ENCODE data around the gene ADAMTS17.

Gene ADAMTS17

DNA sequence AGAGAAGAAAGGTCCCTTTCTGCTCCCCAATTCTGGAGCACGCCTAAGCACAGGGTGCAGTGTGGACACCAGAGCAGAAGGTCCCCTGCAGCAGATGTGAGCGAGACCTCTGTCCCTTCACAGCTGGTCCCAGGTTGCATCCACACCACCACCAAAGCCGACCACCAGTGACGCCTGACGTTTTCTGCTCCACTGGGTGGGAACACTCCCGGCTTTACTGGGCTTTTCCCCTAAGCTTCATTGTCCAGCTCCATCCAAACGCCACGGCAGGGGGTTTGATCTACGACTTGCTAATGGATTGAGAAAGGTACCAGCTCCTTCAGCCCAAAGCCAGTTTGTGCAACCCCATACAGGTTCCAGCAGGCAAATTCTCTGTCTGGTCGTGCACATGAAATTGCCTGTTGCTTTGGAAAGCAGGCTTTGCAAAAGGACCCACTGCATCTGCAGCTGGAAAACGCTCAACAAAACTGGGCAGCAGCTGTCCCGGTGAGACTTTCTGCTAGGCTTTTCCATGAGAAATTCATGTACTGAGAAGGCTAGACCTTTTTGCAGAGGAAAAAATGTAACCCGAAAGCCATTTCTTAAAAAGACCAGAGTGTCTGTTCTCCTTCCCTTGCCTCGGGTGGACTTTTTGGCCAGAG, 31.1 kb downstream of the ADAMTS17 start:
- in situ Hi-C loops (cut with HindIII; ENCODE audit: low sequenced_read_pairs), result no loop called here

DNA sequence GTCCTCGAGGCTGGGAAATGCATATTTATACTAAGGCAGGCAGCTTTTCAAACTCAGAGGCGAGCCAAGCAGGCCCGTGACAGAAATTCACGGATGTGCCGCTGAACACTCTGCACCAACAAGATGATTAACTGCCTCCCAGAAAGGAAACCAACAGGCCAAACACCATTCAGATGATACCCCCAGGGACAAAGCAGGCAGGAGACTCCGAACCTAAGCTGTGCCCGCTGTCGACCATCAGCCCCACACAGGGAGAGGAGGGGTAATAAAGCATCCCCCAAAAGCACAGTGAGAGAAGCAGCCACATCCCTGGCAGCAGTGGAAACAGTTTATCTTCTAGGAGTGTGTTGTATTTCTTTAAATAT, 31.8 kb downstream of the ADAMTS17 start:
- in situ Hi-C loops (cut with HindIII; ENCODE audit: low sequenced_read_pairs), result no loop called here

DNA sequence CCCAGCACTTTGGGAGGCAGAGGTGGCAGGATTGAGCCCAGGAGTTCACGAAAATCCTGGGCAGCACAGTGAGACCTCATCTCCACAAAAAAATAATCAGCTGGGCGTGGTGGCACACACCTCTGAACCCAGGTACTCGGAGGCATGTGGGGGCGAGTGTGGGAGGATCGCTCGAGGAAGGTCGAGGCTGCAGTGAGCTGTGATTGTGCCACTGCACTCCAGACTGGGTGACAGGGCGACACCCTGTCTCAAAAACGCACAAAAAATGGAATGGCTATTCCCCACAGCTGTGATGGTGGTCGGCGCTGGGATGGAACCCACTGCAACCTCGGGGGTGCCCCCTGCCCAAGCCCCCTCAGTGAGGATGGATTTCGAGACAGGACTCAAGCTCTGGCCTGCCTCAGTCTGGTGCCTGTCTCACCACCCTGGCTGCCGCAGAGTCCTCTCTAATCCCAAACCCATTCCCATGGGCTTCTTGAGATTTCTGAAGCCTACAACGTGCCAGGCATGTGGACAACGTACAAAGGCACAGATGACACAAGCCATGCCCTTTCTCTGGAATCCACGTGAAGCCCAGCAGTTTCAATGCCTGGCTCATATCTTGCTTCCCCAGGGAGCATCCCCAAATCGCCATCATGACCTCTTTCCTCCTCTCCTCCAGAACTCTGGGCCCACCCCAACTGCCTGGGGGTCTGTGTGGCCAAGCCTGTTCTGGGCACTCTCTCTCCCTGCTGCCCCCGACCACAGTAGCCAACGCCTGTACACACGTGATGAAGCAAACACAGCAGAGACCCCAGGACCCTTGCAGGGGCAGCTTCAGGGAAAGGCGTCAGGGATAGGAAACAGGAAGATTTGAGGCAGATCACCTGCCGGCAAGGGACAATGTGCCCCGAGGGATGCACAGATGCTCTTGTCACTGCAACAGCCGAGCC, 32.4 kb downstream of the ADAMTS17 start:
- in situ Hi-C loops (cut with HindIII; ENCODE audit: low sequenced_read_pairs), result no loop called here

DNA sequence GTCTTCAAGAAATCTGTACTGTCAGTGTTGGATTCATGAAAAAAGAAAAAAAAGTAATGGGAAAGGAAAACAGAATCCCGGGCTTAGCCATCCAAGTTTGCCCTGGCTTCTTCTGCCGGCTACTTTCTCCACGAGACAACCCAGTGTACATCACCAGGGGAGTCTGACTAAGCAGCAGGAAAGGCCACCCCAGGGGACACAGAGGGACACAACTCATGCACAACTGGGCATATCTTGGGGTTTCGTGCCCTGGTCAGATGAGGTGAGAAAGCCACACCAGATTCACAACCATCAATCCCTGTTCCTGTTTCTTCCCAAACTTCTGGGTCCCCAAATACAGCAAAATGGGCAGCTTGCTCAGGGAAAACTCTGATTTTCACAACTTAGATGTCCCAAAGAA, 33.2 kb downstream of the ADAMTS17 start:
- in situ Hi-C loops (cut with HindIII; ENCODE audit: low sequenced_read_pairs), result no loop called here

DNA sequence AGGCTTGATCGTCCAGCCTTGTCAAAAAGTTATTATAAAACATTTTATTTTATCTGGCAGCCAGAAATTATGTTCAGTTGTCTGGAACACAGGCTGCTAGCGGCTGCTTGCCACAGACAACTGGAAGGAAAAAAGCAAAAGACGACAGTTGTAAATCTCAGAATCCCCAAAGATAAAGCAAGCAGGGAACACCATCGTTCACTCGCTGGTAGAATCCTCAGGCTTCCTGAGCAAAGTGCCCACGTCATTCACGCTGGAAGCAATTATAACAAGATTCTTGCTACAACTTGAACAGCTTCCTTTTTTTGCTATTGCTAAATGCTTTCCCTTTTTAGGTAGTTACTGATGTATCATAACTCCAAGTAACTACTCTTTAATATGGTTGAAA, 33.6 kb downstream of the ADAMTS17 start:
- in situ Hi-C loops (cut with HindIII; ENCODE audit: low sequenced_read_pairs), result no loop called here

DNA sequence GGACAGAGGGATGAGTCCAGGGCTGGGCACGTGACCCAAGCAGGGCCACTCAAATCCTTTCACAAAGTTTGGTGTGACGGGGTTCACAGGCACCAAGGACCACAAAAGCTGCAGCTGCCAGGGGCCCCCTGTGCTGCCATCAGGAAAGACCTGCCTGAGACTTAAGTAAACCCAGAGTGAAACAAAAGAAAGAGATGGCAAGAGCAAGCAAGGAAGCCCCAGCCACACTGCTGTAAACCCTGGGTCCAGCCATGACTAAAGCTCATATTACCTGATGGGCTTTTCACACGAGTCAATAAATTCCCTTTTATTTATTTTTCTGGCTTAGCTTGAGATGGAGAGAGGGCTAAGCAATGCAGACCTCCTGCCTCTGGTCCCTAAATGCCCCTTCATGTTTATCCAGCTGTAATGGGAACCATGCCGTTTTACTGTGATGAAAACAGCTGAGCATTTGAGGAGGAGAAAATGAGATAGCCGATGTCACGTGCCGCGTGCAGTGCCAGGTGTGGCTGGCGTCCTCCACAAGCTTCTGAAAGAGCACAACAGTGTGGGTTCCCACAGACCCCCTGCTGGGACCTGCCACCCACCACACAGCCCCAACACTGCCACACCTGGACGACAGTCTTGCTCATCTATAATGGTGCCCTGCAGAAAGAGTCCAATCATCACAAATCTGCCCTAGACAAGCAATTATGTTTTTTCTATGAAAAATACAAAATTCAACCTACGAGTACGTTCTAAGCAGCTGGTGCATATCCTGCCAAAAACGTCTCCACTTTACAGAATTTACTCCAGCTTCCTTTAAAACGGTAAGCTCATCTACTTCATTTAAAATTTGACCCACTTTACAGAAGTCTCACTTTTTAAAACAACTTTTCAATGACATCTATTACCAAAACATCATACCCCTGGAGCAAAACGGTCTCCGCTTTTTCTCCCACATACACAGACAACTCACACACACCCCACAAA, 34.2 kb downstream of the ADAMTS17 start:
- in situ Hi-C loops (cut with HindIII; ENCODE audit: low sequenced_read_pairs), result no loop called here

DNA sequence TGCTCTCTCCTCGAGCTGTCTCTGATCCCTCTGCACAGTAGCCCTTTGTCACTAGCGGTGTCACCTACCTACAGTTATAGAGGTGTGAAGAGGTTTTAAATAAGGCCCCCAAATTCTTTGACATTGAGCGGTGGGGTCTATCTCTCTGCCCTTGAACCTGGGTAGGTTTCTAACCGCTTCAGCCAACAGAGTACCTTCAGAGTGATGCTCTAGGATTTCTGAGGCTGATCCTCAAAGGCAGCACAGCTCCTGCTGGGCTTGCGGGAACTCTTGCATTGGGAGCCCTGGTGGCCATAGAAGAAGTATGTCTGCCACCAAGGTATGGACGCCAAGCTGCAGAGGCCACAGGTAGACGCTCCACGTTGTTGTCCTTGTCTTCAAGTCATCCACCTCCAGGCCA, 35.7 kb downstream of the ADAMTS17 start:
- in situ Hi-C loops (cut with HindIII; ENCODE audit: low sequenced_read_pairs), result no loop called here

DNA sequence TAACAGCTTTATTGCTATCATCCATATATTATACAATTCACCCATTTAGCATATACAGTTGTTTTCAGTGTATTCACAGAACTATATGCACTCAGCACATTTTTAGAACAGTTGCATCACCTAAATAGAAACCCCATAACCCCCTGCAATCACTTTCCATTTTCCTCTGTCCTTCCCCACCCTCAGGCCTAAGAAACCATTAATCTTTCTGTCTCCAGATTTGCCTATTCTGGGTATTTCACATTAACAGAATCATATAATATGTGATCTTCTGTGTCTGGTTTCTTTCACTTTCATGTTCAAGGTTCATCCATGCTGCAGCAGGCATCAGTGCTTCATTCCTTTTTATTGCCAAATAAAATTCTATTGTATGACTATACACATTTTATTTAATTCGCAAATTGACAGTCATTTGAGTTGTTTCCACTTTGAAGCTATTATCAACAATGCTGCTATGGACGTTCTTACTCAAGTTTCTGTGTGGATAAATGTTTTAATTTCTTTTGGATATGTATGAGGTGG, 39.8 kb downstream of the ADAMTS17 start:
- in situ Hi-C loops (cut with HindIII; ENCODE audit: low sequenced_read_pairs), result no loop called here

DNA sequence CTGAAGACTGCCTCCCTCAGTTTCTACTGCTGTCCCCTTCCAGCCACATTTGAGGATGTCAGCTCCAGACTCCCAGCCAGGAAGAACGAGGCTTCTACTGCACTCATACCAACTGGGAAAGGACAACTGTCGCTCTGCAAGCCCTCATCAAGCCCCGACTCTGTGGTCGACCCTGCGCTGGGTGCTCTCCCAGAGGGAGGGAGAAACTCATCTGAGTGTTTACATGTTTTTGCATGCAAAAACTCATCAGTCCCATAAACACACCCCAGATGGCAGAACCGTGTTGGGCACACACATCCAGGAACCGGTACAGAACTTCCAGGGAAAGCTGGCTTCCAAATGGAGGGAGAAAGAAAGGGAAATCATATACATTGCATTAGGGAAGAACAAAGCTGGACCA, 43.5 kb downstream of the ADAMTS17 start:
- in situ Hi-C loops (cut with HindIII; ENCODE audit: low sequenced_read_pairs), result no loop called here

DNA sequence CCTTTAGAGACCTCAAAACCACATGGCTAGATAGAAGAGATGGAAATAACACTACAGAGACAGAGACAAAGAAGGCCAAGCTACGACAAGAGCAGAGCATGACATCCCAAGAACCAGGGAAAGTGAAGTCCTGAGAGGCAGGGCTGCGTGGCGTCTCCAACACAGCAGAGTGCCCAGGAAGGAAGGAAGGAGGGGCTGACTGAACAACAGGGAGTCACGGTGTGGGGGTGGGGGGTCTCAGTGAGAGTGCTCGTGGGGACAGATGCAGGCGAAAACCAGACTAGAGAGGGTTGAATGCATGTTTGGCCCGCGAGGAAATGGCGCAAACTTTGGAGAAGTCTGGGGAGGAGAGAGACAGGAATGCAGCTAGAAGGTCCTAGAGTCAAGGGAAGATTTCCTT, 44.0 kb downstream of the ADAMTS17 start:
- in situ Hi-C loops (cut with HindIII; ENCODE audit: low sequenced_read_pairs), result no loop called here

DNA sequence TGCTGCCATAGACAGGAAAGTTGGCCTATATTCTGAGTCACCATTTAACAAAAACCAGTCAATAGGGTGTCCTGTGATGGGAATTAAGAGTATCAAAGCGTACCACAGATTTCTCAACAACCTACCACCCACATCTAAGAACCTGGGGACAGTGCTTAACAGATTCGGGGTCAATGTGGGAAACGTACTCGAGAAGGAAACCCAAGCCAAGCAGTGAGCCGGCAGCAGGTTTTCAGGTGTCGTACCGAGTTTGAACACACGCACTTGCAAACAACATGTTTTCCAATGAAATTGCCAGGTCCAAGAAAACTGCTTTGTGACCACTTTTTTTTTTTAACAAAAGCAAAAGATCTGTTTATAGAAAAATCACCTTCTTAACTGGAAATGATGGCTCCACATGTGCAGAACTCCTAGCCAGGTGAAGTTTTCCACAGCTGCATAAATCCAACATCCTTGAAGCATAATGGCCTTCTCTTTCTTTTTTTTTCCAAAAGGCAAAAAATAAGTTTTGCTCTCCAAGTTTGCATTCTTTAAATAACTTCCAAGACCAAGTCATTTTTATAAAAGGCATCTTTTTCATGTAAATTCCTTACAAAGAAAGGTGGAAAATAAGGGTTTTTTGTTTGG, 45.7 kb downstream of the ADAMTS17 start:
- in situ Hi-C loops (cut with HindIII; ENCODE audit: low sequenced_read_pairs), result no loop called here

DNA sequence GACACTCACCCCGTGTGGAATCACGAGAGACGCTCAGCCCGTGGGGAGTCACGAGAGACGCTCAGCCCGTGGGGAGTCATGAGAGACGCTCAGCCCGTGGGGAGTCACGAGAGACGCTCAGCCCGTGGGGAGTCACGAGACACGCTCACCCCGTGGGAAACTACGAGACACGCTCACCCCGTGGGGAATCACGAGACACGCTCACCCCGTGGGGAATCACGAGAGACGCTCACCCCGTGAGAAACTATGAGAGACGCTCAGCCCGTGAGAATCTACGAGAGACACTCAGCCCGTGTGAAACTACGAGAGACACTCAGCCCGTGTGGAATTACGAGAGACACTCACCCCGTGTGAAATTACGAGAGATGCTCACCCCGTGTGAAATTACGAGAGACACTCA, 49.8 kb downstream of the ADAMTS17 start:
- in situ Hi-C loops (cut with HindIII; ENCODE audit: low sequenced_read_pairs), result no loop called here

DNA sequence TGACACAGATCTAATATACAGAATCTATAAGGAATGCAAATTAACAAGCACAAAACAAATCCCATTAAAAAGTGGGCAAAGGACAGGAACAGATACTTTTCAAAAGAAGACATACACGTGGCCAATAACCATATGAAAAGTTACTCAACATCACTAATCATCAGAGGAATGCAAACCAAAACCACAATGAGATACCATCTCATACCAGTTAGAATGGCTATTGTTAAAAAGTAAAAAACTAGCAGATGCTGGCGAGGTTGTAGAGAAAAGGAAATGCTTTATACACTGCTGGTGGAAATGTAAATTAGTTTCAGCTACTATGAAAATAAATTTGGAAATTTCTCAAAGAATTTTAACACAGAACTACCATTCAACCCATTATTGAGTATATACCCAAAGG, 50.7 kb downstream of the ADAMTS17 start:
- in situ Hi-C loops (cut with HindIII; ENCODE audit: low sequenced_read_pairs), result no loop called here

DNA sequence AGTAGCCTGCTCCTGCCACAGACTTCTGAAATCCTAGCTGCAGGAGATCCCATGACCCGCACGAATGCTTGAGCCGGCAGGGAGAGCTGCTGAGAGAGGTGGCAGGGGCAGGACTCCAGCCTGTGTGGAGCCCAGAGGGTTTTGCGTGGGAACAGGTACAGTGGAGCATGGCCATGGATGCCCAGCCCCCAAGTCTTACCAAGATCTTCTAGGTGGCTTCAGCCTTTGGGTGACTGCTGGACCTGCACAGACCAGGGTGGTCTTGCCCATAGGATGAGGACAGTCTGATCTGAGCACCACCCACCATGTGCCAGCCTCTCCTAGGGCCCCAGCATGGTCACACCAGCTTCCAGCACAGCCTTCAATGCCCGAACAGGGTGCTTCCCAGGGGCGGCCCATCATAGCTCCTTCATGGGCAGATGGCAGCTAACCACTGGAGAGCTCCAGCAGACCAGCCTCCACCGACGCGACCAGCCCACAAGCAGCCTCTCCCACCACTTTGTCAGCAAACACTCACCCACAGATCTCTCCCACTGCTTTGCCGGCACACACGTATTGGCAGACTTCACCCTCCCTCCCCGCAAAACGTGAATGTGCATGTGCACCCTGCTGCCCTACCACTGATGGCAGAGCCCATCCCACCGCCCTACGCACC, 56.0 kb downstream of the ADAMTS17 start:
- in situ Hi-C loops (cut with HindIII; ENCODE audit: low sequenced_read_pairs), result no loop called here

DNA sequence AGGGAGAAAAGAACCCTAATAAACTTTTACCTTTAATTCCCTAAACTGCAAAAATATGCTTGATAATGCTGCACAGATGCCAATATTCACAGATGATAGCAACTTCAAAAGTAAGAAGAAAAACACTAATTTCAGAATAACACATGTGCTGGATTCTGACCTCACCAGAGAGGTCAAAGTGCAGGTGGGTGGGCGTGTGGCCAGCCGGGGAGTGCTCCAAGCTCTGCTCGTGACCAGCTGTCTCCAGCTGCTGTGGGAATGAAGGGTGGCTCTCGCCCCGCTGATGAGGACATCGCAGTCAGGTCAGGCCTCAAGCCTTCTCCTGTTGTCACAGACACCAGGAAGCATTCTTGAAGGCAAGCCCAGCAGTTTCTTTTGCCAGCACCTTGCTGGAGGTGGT, 57.1 kb downstream of the ADAMTS17 start:
- in situ Hi-C loops (cut with HindIII; ENCODE audit: low sequenced_read_pairs), result no loop called here

DNA sequence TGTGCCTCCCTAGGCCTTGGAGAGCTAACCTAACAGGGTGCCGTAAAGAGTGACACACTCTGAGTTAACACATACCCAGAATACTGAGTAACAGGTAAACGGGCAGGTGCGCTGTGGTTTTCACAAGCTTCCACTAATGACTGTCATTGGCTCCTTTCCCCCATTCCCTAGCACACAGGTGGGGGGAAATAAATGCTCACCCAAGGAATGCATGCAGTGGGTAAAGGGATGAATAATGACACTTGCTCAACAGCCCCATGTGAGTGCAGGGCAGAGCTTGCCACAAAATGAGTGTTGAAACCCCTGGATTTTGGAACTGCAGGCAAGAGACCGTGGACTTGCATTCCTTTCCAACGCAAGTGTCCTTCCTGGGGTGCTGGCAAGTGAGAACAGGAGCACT, 57.6 kb downstream of the ADAMTS17 start:
- in situ Hi-C loops (cut with HindIII; ENCODE audit: low sequenced_read_pairs), result no loop called here

DNA sequence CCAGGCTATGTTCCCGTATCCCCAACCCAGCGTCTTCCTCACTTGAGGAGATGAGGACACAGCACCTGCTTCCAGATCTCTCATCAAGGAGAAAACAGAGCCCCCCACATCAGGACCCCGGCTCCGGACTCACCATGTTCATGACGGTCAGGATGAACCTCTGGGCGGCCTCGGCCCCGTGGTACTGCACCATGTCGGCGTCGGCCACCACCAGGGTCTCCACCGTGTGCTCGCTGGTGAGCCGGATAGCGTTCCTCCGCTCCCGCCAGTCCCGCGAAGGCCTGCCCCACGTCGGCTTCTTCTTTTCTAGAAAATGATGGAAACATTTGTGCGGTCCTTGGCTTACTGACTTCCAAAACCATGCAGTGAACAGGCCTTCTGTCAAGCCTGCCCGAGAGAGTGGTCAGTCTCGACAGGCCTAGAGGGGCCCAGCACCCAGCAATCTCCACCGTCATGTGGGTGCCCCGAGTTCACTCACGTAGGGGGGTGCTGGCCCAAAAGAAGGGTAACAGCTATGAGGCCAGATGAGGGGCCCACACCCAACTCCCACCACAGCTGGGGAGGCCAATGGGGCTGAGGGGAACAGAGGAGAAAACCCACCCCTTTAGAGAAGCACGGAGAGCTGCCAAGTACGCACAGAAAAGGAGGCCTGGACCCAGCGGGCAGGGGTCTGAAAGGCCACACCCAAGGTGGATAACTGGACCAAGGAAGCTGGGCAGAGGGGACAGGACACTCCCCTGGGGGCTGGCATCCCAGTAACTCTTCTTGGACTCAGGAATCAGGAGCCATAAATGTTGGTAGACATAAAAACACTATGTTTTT, 60.5 kb downstream of the ADAMTS17 start:
- in situ Hi-C loops (cut with HindIII; ENCODE audit: low sequenced_read_pairs), result no loop called here

DNA sequence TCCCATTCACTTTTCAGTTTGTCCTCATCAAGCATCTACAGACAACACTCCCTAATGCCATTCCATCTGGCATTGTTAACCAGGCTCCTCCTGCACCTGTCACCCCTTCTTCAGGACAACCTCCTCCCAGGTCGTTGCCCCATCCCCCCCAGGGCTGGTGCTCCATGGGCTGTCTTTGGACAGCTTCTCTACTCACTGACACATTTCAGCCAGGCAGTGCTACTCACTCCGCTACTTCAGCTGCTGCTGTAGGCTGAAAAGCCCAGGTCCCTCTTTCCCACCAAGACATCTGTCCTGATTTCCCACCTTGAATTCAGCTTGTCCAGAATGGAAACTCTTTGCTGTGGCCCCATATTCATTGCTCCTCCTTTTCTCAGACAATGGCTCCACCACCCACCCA, 61.9 kb downstream of the ADAMTS17 start:
- in situ Hi-C loops (cut with HindIII; ENCODE audit: low sequenced_read_pairs), result no loop called here

DNA sequence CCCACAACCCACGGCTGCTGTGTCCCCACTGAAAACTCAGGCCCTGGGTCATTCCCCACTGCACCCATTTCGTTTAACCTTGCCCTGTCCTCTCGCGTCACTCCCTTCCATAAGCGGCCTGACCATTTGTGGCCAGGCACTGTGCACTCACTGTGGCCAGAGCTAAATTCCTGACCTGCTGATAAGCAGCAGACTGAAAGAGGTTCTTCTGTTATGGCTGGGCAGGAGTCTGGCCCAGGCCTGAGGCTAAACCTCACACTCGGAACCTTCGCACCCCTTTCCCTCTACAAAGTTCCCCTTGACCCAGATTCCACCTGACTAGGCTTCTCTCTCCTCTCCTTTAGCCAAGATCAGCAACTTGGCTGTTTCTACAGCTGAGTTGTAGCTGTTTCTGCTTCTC, 62.3 kb downstream of the ADAMTS17 start:
- in situ Hi-C loops (cut with HindIII; ENCODE audit: low sequenced_read_pairs), result no loop called here
